Measurements from ENCODE around the gene ANO8.
A peak's percentile ranks its signal among the peaks of the same experiment; 100 is the strongest.

DNA sequence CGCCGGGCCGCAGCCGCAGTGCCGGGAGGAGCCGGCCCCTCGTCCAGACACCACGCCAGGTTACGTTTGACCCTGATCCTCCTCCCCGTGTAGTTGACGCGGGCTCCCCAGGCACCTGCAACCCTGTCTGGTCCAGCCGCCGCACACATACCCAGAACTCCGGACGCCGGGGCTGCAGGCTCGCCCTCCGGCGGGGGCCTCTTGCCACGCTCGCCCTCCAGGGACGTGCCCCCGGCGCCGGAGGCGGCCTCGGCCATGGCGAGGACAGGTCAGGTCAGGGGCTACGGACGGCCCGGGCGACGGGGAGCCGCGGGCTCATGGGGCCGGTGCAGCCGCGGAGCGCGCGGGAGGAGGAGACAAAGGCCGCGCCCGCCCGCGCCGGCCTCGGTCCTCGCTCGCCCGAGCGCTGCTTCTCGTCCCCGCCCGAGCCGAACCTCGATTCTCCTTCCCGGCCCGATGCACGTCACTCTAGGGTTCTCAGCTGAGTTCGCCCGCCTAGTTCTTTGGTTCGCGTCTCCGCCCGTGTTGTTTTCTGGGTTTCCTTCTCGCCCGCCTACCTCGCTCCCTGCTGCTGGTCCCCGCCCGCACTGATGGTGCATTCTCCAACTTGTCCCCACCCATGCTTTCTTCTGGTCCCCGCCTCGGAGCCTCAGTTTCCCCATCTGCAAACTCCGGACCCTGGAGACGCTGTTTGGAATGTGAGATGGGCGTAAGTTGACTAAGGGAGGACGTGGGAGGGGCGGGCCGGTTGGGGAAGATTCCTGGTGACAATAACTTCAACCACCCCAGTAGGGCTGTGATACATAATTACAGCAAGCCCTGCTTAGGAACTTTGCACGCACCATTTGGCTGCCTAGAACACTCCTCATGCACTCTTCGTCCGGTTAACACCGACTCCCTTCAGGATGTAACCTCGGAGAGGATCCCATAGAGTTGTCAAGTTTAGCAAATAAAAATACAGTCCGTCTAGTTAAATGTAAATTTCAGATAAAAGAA, at the start of gene ANO8:
- TF ChIP-seq, protein P1, sequence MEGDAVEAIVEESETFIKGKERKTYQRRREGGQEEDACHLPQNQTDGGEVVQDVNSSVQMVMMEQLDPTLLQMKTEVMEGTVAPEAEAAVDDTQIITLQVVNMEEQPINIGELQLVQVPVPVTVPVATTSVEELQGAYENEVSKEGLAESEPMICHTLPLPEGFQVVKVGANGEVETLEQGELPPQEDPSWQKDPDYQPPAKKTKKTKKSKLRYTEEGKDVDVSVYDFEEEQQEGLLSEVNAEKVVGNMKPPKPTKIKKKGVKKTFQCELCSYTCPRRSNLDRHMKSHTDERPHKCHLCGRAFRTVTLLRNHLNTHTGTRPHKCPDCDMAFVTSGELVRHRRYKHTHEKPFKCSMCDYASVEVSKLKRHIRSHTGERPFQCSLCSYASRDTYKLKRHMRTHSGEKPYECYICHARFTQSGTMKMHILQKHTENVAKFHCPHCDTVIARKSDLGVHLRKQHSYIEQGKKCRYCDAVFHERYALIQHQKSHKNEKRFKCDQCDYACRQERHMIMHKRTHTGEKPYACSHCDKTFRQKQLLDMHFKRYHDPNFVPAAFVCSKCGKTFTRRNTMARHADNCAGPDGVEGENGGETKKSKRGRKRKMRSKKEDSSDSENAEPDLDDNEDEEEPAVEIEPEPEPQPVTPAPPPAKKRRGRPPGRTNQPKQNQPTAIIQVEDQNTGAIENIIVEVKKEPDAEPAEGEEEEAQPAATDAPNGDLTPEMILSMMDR (IDR thresholded peaks at IDR 0.05) = no peak
- peak; percentile 42 for TF ChIP-seq POLR2A (IDR thresholded peaks at IDR 0.05)

All from right lobe of liver (tissue), 4 donors.